HUDEP-2 (cell line): ENCODE measurements around the gene LRRC49.

Experiments
- DNase-seq, 76 experiments: peaks; one replicate each; lab custom pipeline; 2025; ENCODE audit not compliant: unreplicated experiment in 76 of 76; lab: John Stamatoyannopoulos, UW

LRRC49 gene

DNA sequence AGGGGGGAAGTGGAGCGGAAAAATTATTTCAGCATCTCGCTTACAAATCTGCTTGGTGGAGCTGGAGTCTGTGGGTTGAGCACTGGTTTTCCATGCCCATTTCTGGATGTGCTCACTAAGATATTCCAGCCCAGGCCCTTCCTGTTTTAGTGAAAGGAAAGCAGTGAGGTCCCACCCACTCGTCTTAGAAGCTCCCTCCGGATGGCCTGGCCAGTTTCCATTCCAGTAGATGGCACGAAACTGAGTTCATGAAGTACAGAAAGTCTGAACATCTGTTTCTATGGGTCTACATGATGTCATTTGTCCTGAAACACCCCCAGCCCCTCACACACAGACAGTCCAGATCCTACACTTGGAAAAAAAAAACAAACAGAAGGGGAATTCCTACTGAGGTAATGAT, 190.7 kb downstream of the LRRC49 start:
- DNase-seq: no peak

DNA sequence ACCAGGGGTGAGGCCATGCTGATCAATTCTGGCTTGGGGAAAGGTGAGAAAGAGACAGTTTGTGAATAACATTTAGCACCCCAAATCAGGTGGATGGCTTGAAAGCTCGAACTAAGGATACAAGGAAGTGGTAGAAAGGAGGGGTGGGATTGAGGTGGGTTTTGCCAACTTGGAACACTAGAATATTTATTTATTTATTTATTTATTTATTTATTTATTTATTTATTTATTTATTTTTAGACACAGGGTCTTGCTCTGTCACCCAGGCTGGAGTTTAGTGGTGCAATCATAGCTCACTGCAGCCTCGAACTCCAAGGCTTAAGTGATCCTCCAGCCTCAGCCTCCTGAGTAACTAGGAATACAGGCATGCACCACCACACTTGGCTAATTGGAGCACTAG, 191.6 kb downstream of the LRRC49 start:
- DNase-seq: no peak

DNA sequence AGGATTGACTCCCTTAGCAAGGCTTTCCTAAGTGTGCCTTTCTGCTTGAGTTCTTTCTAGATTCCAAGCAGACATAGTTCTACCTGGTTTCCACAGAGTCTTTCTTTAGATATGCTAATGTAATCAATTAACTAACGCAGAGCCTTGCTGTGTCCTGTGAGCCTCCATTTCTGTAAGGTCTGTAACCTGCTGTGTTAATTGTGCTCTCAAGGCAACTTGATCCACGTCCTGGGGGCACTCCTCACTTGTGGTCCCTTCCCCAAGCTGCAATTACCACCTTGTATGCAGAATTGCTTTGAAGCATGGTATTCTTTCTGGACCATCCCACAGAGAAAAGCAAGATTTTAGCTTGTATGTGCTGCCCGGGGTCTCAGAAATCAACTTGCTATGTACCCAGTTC, 193.2 kb downstream of the LRRC49 start:
- no peak for DNase-seq

DNA sequence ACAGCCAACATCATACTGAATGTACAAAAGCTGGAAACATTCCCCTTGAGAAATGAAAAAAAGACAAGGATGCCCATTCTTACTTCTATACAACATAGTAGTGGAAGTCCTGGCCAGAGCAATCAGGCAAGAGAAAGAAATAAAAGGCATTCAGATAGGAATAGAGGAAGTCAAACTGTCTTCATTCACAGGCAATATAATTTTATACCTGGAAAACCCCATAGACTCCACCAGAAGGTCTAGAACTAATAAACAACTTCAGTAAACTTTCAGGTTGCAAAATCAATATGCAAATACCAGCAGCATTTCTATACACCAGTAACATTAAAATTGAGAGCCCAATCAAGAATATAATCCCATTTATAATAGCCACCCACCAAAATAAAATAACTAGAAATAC, 195.5 kb downstream of the LRRC49 start:
- no peak for DNase-seq

DNA sequence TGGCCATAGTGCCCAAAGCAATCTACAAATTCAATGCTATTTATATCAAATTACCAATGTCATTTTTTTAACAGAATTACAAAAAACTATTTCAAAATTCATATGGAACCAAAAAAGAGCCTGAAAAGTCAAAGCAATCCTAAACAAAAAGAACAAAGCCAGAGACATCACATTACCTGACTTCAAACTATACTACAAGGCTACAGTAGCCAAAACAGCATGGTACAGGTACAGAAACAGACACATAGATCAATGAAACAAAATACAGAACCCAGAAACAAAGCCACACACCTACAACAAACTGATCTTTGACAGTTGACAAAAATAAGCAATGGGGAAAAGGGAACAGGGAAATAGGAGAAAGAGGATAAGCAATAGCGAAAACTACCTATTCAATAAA, 196.1 kb downstream of the LRRC49 start:
- DNase-seq: no peak

DNA sequence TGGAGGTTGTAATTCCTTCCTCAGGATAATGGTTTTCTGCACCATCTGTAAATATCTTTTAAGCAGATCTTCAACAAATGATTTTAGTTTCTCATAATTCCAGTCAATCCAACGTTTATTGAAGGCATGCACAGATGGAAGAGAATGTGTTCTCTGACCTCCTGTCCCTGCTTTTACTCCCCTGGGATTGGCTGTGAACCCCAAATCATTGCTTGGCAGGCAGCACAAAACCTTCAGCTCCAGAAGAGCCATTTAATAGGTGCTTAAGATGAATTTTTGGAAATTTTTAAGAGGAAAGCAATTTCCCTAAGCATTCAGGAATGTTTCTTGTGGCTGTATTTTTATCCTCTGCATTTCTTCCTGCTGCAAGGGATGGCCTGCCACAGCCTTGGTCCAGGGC, 197.2 kb downstream of the LRRC49 start:
- DNase-seq: no peak

DNA sequence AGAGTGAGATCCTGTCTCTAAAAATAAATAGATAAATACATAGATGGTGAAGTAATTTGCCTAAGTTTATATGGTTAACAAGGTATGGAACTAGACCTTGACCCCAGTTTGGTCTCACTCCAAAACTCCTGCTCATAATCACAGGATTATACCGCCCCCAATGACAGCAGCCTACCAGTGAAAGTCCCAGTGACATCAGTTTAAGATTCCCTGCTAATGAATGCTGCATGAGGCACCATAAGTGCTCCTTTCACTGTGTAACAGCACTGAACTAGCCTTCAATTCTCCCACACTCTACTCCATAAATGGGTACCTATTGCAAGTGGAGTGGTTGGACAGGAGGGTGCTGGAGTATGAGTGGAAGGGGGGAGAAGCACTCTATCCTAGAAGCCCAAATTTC, 199.0 kb downstream of the LRRC49 start:
- no peak for DNase-seq

DNA sequence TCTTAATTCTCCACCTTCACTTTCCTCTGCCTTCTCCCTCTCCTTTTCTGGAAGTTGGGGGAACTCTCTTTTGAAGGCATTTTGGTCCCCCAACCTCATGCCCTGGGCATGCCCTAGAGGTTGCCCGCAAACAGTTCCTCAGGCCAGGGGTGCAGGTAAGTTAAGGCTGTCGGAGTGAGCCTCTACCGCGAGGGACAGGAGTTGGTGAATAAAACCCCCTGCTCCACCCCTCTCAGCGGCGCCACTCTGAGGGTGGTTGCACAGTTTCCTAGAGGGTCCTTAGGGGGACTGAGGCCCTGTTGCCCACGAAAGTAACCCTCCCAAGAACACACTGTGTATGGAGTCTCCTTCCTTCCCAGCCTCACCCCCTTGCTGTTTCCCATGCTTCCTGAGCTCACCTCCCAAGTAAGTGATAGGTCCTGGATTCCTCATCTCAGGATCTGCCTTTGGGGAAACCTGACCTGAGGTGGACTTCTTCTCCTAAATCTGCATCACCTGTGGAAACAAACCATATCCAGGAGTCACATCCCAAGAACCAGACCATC, 199.5 kb downstream of the LRRC49 start:
- no peak for DNase-seq

DNA sequence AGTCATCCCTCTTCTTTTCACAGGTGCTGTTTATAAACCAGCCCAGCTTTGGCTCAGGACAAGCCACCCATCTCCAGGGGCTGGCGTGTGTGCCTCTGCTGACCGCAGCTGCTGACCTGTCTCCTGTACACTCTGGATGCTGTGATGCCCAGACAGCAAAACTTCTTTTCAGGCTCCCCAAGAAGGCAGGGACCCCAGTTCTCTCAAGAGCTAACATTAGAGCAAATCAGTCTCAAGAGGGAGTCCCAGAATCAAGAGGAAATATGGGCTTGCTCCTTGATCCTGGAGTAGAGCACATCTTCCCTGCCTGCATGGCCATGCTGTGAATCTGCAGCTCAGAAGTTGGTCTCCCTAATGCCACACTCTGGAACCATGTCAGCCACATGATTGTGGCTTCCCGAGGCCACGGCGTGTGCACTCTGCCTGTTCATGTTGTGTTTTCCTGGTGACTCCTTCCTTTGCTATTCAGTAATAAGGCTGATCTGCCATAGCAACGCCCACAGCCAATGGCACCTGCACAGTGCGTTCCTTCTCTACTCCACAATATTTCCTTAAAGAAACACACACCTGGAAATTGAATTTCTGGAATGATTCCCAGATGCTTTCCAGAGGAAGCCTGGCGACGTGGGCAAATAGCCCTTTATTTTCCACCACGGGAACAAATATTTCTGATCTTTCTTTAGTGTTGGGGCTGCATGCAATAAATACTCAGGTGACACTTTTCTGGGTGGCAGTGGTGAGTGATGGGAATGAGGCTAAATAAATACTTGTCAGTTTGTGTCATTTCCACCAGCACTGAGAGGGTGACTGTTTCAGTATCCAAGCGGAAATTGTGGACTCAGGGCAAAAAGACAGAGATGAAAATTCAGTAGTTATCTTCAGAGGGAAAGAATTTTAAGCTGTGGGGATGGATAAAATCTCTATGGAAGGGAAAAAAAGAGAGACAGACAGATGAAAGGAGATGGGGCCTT, 200.7 kb downstream of the LRRC49 start:
- no peak for DNase-seq

DNA sequence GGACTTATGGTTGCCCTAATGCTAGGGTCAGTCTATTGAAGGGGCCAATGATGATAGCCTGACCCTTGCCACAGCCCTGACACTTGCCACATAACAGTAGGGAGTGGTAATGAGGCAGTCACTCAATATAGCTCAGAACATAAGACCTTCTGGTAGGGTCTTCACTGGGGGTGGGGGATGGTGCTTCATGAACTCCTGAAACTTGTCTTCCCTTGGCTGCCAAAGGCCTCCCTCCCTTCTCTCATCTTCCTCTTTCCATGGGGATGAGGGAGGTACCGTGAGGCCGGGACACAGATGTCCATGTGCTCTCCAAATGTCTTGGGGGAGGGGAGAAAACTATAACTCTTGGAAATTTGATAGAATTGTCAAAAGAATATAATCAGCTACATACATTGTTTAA, 201.5 kb downstream of the LRRC49 start:
- DNase-seq: no peak

DNA sequence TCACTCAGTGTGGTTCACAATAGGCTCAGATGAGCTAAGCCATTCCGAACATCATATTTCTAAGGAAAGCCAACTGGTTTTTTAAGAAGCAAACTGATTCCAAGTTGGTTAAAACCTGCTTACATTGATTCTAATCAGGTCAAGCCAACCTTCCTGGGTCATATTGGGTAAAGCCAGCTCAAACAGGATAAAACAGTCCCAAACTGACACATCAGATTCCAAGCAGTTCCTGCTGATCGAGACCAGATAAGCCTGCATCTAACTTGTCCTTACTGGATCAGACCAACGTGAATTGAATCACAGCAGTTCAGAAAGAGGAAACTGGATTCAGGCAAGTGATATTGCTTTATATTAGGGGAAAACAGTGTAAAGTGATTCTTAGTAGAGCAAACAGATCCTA, 204.1 kb downstream of the LRRC49 start:
- DNase-seq: no peak

DNA sequence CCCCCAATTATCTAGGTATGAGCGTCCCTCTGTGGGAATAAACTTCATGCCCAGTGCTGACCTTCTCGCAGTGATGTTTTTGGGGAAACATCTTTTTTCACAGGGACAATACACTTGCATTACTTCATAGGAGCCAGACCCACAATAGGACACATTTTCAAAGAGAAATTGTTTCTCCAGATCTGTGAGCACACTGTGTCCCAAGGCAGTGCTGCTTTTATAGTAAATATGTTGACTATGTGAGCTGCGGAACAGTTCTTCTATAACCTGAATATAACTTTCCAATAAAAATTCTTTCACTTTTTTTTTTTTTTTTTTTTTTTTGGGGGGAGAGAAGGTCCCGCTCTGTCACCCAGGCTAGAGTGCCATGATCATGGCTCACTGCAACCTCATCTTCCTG, 205.3 kb downstream of the LRRC49 start:
- no peak for DNase-seq

DNA sequence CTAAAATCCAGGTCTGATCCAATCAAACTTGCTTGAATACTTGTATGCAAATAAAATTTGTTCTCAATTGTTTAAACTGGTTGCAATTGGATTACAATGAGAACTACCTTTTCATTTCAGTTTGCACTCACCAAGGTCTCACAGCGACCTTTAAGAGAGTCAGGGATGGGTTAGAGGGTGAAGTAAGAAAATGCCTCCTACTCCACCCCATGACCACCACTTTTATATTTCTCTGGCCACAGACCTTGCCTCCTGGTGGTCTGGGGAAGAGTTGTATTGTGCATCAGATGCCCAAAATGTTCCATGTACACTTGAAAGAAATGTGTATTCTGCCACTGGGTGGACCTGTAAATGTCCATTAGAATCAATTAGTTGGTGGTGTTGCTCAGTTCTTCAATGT, 206.3 kb downstream of the LRRC49 start:
- no peak for DNase-seq
